PFSK-1 (cell line): Measurements from ENCODE around the gene BAHD1.

ENCODE experiments used
- FOXP2 ChIP-seq: optimal IDR thresholded peaks from 2 replicates; pipeline ENCODE3; 2011; ENCODE audit warnings: borderline replicate concordance, control low read depth, inconsistent platforms; ENCODE audit not compliant: insufficient read depth; ENCODE audit errors: extremely low read length, extremely low read depth
- POLR2AphosphoS5 ChIP-seq: IDR thresholded peaks from 2 replicates; pipeline ENCODE4 v1.6.1; 2012; ENCODE audit warnings: low read depth, mild to moderate bottlenecking, control low read depth, low read length, moderate library complexity
- REST ChIP-seq, 2 experiments: IDR thresholded peaks; 2 replicates each; pipeline versions ENCODE4 v1.6.1 to v1.8.0; 2011 to 2012; ENCODE audit warnings: low read depth in 2 of 2, low read length in 2 of 2, control low read depth in 1 of 2, inconsistent platforms in 1 of 2, mild to moderate bottlenecking in 1 of 2, moderate library complexity in 1 of 2; ENCODE audit not compliant: insufficient read depth in 1 of 2
- SIN3A ChIP-seq: IDR thresholded peaks from 2 replicates; pipeline ENCODE4 v1.6.1; 2012; ENCODE audit warnings: mild to moderate bottlenecking, low read length, moderate library complexity, borderline replicate concordance; ENCODE audit not compliant: insufficient read depth
- TAF1 ChIP-seq: IDR thresholded peaks from 2 replicates; pipeline ENCODE4 v1.6.1; 2012; ENCODE audit warnings: low read length, control low read depth, borderline replicate concordance; ENCODE audit not compliant: insufficient read depth

The BAHD1 gene

GRCh38 chr15:40420071-40420713 is 20.6 kb upstream of the BAHD1 start:
- TF ChIP-seq POLR2AphosphoS5 (peak; percentile 30; the same call in 1 of the 2 replicates), TAF1 (no peak)

- TF ChIP-seq TAF1 (no peak), REST (IDR thresholded peaks at IDR 0.05; ENCODE audit: insufficient read depth in 1 of 2, low read depth in 2 of 2, low read length in 2 of 2) (no peak), SIN3A (no peak), FOXP2 (no peak), POLR2AphosphoS5 (no peak; the same call in 1 of the 2 replicates)
These were observed 20.0 kb upstream of the BAHD1 start for GRCh38 chr15:40420793-40421192.

GRCh38 chr15:40421246-40422157 is 19.3 kb upstream of the BAHD1 start:
- peak; percentile 86 for TF ChIP-seq FOXP2
- TF ChIP-seq POLR2AphosphoS5: no peak

- no peak for TF ChIP-seq FOXP2
These were observed 16.2 kb upstream of the BAHD1 start for GRCh38 chr15:40424483-40425115.

- TF ChIP-seq POLR2AphosphoS5 (no peak), TAF1 (no peak), FOXP2 (no peak), REST (IDR thresholded peaks at IDR 0.05; ENCODE audit: insufficient read depth in 1 of 2, low read depth in 2 of 2, low read length in 2 of 2) (no peak), SIN3A (no peak)
These were observed 15.1 kb upstream of the BAHD1 start for GRCh38 chr15:40425681-40426080.

GRCh38 chr15:40427188-40427587 is 13.6 kb upstream of the BAHD1 start:
- TF ChIP-seq TAF1 (no peak), FOXP2 (no peak), POLR2AphosphoS5 (no peak)

- no peak for TF ChIP-seq SIN3A
- no peak for TF ChIP-seq TAF1
These were observed 12.6 kb upstream of the BAHD1 start for GRCh38 chr15:40428185-40428584.
